Activated T-helper 17 cell treated with anti-CD3 and anti-CD28 coated beads, Interleukin-2, amount 50 U/mL, for 72 hours (primary cell): ENCODE results near the gene MAD2L2. TPM values are rescaled to one million over a fixed set of nuclear protein-coding genes. Genes with fewer than 3 reads are reported as not detected.

Experiments used
- total RNA-seq, 2 donors: library from RNA; stranded (reverse); gene quantifications; one replicate each; pipeline ENCODE4 v1.2.3, GENCODE V29; 2022

MAD2L2 gene
- total RNA-seq, 2 donors from 2014 or later, result 63.1 to 63.3 TPM

Other genes starting within 250 kb of the MAD2L2 start
- 1 to 10 TPM in 1 of 2 donors, under 1 TPM in 1; 0.56 to 1.8 TPM for gene DISP3, start 202.0 kb downstream of the MAD2L2 start, total RNA-seq
- gene FBXO2, start 26.7 kb downstream of the MAD2L2 start, total RNA-seq, result 1 to 10 TPM; 1.3 to 4.0 TPM
- gene FBXO44, start 26.3 kb downstream of the MAD2L2 start, total RNA-seq, result 10 to 100 TPM; 13.8 to 21.7 TPM
- 1 to 10 TPM; 2.0 to 6.2 TPM for gene FBXO6, start 16.9 kb downstream of the MAD2L2 start, total RNA-seq
- gene DRAXIN, start 10.6 kb upstream of the MAD2L2 start, total RNA-seq, result under 1 TPM; 0.04 to 0.13 TPM
- gene AGTRAP, start 55.0 kb upstream of the MAD2L2 start, total RNA-seq, result 10 to 100 TPM in 1 of 2 donors, 1 to 10 TPM in 1; 7.5 to 14.3 TPM
- not detected for gene C1orf167, start 81.0 kb upstream of the MAD2L2 start, total RNA-seq
- 10 to 100 TPM; 13.3 to 16.2 TPM for gene MTHFR, start 124.8 kb upstream of the MAD2L2 start, total RNA-seq
- gene CLCN6, start 125.0 kb upstream of the MAD2L2 start, total RNA-seq, result 10 to 100 TPM; 11.3 to 18.2 TPM
- not detected for gene NPPA, start 166.6 kb upstream of the MAD2L2 start, total RNA-seq
- not detected for gene NPPB, start 177.8 kb upstream of the MAD2L2 start, total RNA-seq
- 10 to 100 TPM; 15.6 to 32.2 TPM for gene KIAA2013, start 245.3 kb upstream of the MAD2L2 start, total RNA-seq